NCI-H1105 treated with DMSO at 0.1 percent for 48 hours (cell line): ENCODE measurements around the gene PGM5.

Experiments used
- DNase-seq: peaks from one replicate; lab custom pipeline; 2025; lab: John Stamatoyannopoulos, UW

The PGM5 gene

DNA sequence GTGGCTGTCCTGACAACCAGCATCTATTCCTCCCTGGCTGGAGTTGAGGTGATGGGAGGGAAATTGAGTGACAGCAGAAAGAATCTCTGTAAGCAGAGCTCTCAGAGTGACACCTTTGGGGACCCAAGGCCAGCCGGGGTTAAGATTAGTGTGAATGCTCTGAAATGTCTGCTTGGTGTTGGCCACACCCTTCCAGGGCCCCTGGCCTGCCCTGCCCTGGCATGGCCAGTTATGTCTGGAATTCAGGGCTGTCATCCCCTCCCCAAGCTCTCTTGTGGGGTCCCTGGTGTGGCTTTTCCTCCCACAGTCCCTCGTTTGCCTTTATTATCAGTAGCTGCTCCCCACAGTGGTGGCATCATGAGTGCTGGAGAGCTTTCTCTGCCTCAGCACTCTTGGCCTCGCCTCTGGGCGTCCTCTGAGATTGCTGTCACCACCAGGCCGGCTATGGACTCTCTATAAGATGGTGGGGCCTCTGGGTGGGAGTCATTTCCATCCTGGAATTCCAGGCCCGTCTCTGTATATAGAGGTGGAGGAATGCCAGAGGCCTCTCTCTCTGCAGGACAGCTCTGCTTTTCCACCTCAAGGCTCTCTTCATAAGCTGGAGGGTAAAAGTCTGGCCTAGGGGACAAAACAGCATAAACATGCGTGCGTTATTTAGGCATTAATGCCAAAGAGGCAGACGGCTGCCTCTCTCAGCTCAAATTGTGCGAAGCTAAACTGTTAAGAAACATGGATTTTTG, 180.6 kb downstream of the PGM5 start:
- no peak for DNase-seq

DNA sequence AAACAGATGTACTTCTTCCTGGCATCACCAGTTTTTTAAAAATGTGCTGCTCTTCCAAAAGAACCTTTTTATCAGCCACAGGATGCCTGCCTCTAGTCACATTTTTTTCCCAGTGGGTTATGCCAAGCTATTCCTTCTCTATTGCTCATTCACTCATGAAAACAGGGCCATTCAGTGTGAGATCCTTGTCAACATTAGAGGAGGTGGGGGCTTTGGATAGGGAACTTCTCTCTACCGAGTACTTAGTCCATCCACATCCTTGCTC, 181.1 kb downstream of the PGM5 start:
- no peak for DNase-seq

DNA sequence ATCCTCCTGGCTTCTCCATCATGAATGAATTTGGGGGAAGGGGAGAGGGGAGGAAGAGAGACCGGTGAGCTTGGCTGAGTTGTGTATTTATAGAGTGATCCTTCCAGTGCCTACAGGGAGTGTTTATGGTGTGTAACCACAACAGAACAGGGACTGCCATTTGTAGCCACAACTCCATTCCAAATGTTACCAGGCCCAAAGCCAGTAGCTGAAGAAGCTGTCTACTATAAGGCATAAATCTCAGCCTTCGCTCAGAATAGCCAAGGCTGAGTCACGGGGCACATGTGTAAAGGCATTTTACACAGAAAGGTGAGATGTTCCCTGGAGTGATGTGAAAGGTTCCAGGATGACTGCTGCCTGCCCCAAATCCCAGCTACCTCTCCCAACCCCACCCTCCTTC, 181.8 kb downstream of the PGM5 start:
- DNase-seq, result no peak

DNA sequence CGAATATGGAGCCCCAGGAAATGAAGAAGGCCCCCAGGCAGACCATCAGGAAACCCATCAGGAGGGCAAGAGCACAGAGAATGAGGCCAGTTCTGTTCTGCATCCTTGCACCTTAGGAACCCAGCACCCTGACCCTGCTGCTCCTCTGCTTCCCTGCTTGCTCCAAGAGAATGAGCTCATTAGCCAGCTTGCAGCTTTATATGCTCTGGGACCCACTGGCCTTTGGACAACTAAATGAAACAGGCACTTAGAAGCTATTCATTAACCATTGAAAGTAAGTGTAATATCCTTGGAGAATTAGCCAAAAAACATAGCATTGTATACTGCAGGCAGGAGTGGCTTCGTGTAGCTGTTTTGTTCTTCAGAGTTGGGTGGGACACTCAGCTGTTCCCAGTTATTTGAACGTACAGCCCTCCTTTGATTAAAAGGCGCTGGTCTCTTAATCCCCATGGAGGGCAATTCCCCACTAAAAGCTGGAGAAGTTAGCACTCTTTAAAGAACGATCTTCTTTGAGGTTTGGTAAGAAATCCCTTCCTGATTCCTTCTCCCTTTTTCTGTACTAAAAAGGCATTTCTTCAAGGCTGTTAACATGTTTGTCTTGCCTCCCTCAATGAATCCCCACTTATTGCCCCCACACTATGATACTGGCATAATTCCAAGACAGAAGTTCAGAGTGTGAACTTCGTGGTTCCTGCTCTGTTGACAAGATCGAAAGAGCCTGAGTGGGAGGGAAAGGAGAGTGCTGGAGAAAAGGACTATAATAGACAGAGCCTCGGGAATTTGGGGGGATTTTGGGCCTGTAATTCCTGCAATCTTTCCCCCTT, 184.5 kb downstream of the PGM5 start, which contains the start of gene TMEM252:
Gene TMEM252, minus strand, starts transcription at position 172 of the 824 bp plus-strand sequence. Its CDS starts 69 bp downstream, at position 103.
- no peak for DNase-seq

DNA sequence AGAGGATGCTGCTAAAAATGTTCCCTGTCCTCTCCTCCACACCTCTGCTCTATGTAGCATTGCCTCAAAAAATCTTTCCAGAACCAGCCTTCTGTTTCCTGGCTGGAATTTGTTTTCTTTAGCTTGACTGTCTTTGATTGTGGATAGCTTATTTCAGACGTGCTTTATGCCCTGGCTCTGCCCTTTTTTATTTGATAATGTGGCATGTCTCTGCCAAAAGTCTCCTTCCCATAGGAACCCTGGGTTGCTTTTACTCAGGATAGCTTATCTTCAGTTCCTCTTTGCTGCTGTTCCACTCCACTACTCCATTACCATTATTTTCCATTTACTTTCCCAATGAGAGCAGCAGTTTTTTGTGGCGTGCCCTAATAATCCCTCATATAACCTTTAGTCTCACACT, 185.2 kb downstream of the PGM5 start:
- no peak for DNase-seq

DNA sequence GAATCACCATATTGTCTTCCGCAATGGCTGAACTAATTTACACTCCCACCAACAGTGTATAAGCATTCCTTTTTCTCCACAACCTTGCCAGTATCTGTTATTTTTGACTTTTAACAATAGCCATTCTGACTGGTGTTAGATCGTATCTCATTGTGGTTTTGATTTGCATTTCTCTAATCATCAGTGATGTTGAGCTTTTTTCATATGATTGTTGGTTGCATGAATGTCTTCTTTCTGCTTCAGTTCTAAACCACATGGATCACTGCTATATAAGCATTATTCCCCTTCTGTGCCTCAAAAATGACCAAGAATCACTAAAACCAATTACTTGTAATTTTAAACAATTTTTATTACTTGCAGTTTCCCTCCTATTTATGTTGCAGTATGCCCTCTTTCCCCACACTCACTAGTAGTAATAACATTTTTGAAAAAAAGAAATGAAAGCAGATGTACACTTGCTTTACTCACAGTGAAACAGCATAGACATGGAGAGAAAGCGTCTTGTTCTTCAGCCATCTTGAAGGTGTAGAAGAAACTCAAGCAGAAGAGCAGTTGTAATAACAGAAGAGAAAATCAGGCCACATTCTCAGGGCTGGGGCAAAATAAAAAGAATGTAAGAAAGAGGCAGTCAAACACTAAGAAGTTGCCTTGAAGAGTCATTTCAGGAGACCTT, 188.8 kb downstream of the PGM5 start:
- no peak for DNase-seq

DNA sequence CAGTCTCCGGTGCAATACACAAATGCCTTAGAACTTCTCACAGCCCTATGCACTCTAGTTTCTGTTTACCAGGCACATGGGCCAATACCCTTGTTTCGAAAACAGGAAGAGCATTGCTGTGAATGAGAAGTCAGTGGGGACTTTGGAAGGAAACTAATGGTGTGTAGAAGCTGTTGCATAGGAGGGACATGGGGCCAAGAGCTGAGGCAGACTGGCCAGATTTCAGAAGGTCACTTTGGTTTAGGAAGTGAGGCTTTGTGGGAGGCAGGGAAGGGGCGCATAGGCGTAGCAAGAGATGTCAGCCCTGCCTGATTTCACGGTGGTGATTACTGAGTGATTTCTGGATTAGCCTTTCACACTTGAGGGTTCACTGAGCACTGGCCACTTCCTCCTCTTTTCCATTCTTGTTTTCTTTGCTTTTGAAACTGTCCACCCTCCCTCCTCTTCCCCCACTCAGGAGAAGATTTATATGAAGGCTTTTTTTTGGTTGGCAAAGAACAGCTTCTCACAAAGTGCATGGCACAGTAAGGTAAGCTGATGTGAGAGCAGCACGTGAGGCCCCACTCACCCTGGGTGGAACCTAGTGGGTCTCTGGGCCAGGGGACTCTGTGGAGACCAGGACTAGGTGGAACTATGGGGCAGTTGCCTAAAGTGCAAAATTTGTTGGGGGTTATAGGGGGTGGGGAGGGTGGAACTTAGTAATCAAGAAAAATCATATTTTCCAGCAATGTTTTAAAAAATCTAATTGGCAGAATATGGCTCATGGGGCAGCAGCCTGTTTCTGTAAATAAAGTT, 190.4 kb downstream of the PGM5 start:
- DNase-seq, result no peak

DNA sequence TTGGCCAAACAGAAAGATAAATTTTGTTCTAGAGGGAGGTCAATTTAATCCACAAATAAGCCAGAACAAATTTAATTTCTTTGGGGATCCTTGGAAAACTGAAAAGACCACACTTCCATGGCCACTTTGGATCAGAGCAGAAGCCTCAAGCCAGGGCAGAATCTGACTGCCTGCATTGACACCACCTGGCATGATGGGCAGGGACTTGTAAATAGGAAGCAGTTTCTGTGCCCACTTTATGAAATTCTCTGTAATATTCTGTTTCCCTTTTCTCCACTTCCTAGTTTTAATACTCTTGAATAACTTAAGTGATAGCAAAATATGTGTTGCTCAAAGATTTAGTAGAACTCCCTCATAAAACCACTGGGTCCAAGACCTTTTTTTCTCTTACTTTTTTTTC, 191.0 kb downstream of the PGM5 start:
- no peak for DNase-seq

DNA sequence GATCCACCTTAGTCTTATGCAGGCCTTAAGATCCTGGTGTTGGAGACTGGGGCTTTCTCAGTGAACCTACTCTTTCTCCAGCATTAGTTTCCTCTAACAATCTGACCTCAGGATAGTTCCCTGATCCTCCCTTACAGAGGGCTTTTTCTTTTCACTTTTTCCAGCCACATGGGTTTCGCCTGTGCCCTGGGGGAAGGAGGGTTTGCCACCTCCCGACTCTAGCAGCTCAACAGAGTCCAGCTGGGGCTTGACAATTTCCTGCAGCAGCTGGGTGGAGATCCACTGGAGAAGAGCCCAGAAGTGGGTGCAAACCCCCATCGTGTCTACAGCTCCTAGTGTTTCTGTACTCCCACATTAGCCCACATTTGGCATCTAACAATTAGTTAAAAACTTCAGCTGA, 191.8 kb downstream of the PGM5 start:
- DNase-seq, result no peak

DNA sequence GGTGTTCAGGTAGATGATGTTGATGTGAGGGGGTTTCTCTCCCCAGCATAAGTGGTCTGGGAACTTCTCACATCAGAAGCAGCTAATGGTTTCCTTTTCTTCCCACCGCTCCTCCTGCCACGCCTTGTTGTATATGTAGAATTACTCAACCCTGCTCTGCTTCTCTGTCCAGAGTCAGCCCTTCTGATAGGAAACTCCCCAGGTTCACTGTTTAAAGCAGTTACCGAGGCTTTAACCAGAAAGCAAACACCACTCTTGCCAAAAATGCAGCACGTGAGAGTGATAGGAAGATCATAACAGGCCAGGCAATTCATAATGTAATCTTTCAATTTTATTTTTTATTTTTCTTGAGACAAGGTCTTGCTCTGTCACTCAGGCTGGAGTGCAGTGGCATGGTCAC, 194.8 kb downstream of the PGM5 start:
- DNase-seq, result no peak

DNA sequence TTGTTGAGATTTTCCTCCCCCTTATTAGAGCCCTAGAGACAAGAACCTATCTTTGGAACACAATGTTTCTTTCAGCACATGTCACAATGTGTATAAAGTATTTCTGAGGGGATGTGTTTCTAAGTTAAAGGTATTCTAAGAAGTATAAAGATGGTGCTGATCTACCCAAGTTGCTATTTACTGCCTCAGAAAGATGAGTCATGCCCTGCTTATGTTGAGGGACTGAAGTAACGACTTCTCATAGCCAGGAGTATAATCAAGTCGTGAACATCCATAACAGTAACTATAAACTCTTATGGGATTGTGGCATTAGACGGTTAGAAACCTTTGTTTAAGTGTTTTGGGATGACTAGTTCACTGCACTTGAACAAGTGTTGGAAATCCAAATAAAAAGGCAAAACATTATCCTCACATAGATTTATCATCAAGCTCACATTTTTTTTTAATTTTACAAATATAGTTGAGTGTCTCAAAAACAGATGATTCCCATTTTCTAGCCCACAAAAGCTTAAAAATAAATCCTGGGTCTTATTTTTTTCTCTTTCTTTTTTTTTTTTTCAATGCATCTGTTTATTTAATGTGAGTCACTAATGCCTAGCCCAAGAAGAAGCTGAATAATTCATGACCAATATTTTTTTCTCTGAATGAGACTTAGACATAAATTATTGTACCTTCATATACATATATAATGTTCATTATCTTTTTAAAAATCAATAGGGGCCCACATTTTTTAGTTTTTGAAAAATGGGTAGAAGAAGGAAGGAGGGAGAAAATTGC, 196.5 kb downstream of the PGM5 start:
- no peak for DNase-seq

DNA sequence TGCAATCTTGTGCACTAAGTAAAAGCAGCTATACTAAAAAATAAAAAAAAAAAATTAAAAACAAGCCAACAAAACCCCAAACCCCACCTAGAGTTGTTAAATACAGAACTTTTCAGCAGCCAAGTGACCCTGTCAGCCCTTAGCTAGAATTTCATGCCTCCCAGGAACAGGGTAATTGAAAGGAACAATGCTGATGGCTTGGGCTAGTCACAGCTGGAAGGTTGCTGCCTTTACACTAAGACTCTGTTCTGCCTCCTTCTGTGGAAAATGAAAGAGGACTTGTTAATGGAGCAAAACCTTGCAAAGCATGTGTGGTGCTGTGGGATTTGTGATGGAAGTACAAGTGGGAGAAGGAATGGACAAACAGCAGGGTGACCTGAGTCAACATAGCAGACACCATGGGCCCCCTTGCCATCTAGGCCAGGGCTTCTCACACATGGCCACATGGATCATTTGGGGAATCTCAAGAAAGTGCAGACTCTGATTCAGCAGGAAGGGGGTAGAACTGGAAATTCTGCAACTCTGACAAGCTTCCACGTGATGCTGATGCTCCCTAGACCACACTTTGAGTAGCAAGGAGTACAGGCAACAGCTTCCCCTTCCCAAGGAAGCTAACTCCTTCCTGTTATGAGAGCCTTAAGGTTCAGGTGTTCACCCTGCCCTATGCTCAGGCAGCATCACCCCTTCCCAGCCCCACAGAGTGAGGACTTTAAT, 199.2 kb downstream of the PGM5 start:
- no peak for DNase-seq

DNA sequence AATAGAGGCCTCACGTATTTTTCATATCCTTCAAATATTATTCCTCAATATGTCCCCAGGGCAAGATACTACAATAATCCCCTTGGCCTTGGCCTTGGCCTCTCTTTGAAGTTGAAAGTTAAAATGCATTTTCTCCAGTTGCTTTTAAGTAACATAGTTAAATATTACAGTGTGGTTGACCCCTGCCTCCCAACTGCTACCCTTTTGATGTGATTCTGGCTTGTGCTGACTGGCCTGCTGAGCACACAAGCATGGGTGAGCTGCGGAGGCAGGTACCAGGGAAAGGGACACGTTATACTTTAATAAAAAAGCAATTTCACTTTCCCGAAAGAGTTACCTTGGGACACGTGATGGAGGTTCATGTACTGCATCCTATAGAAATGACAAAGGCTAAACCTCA, 202.1 kb downstream of the PGM5 start:
- DNase-seq, result no peak

DNA sequence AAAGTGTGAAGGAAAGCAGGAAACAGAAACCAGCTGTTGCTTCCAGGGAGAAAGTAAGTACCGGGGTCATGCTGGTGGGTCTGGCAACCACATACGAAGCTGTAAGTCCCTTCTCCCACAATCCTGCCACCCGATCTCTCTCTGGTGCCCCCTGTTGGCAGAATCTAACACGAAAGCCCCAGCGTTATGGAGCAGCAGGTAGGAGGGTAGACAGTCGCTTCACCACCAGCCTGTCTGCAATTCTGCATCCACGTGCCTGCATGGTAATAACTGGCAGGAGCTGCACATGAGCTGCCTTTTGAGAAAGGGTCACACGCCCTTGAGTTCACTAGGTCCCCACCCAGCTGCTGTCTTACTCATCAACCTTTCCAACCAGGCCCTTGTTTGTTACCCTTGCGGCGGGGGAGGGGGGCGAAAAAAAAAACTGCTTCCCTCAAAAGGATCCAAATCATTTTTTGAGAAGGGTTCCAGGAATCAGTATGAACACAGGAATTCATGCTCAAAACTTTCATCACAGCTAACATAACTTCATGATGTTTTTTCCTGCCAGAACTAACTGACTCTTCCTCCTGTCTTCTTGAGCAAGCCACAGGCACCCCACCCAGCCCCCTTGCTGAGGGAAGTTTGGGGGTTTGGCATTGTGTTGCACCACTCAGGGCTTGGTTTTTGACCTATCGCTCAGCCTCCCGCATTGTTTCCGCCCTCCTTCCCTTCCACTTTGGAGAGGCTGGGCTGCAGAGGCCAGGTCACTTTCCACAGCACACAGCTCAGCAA, 203.8 kb downstream of the PGM5 start:
- DNase-seq, result no peak

DNA sequence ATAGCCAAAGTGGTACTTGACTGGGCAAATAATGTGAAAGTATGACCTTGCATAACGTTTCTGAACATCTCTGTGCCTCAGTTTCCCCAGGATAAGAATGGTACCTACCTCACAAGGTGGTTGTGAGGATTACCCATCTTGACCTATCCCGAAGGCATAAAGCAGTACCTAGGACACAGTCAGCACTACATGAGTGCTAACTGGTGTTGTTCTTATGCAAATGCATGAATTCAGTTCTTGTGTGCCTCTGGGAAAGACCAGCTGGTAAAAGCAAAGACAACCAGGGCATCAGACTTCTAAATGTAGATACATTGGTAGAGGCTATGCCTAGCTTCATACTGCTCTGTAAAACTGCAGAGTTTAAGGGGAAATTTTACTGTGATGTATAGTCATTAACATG, 206.1 kb downstream of the PGM5 start:
- DNase-seq, result no peak

DNA sequence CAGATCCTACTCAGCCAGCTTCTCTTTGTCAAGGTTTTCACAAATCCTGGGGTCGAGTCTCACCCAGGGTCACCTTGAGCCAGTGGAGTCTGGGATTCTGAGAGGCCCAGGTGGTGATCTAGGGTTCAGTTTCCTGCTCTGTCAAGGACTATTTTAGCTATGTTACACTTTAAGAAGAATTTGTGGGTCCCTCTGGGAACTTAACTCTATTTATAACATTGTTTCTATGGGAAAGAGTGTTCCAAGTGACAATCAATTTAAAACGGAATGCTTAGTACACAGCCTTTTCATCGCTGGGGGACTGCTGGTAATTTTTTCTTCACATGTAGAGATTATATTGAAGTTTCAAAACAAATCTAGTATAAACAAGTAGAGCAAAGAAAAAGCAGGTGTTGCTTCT, 211.2 kb downstream of the PGM5 start:
- DNase-seq, result no peak

DNA sequence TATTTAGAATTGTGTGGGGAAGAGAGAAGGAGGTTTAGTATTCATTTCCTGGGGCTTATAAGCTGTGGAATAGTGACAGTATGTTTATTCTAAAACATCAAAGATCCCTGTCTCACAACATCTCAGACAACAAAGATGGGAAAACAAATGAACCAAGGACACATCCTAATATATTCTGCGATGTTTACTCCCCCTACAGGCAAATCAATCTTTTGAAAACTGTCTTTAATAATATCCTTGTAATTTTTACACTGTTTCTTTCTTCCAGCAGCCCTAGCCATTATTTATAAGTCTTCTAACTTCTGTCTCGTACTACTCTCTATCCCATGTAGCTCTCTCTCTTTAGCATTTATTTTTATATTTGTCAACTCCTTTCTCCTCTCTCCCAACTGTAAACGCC, 217.7 kb downstream of the PGM5 start:
- DNase-seq, result no peak

DNA sequence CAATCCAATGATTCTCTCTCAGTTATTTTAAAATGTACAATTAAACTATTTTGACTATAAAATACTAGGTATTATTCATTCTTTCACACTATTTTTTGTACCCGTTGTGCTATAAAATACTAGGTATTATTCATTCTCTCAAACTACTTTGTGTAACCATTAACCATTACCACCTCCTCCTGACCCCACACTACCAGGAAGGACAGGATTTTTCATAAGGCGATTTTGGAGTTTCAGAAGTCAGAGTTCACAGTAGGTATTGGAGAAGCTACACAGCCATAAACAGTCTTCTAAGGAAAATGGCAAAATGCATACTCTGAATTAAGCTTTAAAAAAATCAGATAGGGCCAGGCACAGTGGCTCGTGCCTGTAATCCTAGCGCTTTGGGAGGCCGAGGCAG, 219.4 kb downstream of the PGM5 start:
- no peak for DNase-seq

DNA sequence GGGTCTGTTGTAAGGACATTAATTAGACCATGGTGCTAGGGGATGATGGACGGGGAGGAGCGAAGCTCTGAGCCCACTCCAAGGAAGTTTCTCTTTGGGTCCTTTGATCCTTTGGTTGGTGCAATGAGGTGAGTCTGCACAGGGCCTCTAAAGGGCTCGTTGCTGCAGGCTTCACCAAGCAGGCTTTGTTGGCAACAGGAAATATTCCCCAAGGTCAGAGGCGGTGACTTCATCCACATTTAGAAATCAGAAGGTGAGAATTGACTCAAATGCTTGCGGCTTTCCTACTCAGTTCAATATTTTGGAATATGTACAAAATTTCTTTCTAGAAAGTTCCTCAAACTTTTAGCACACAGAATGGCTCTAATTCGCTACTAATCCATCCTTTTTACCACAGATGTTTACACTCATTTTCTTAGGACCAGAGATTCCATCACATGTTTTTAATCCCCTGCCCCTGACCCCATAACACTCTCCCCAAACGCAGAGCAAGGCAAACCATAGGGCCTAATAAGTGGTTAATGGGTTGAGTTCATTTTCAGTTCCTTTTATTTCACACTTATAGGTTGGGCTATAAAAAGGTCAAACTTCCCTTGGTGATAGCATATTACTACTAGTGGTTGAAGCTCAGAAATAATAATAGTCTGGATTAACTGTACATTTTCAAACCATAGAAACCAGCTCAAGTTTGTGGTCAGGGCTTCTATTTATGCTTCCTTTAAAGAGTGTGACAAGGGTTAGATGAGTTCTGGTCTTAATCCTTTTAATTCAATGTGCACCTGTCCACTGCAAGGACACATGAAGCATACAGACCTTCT, 221.6 kb downstream of the PGM5 start:
- DNase-seq, result no peak
